OCI-LY7 (cell line): ENCODE data around the gene ACTL7A. TPM values are rescaled to one million over a fixed set of nuclear protein-coding genes. Genes with fewer than 3 reads are reported as not detected.

ENCODE experiments used
- BruUV-seq: library from RNA; stranded (reverse); fragments of 400-500 nt; replicated peaks from 2 replicates; lab custom pipeline; 2021; lab: Mats Ljungman, UMichigan
- CTCF ChIA-PET: fragments of 300-600 bp; sonication (Branson Sonifier 250); formaldehyde crosslinking; loops from one replicate; lab custom pipeline; 2022; ENCODE audit warnings: antibody characterized with exemption; ENCODE audit not compliant: unreplicated experiment; lab: Charles Lee
- POLR2A ChIA-PET: fragments of 300-600 bp; sonication (Branson Sonifier 250); formaldehyde crosslinking; loops from one replicate; lab custom pipeline; 2022; ENCODE audit warnings: antibody characterized with exemption; lab: Charles Lee
- DNase-seq: peaks from one replicate; pipeline ENCODE4 v3.0.0-alpha.2; 2015; ENCODE audit warnings: low spot score
- H2AFZ ChIP-seq: fragments of 200-600 bp; sonication (generic), shearing (Covaris generic); 2 replicates; pipeline ENCODE4 v1.6.1; 2014; ENCODE audit warnings: mild to moderate bottlenecking, antibody characterized with exemption, low read length, moderate library complexity
- H3K27ac ChIP-seq: fragments of 200-600 bp; sonication (generic); 2 replicates; pipeline ENCODE4 v1.5.1; 2014; ENCODE audit warnings: mixed run types, low read depth, mild to moderate bottlenecking, moderate library complexity, low read length, inconsistent platforms; ENCODE audit not compliant: poor library complexity, severe bottlenecking
- H3K36me3 ChIP-seq: fragments of 200-600 bp; sonication (generic); 2 replicates; pipeline ENCODE4 v1.6.1; 2014; ENCODE audit warnings: mild to moderate bottlenecking, antibody characterized with exemption, low read length, moderate library complexity, mixed read lengths; ENCODE audit not compliant: insufficient read depth
- H3K4me1 ChIP-seq: fragments of 200-600 bp; sonication (generic); 2 replicates; pipeline ENCODE4 v1.5.1; 2014; ENCODE audit warnings: mild to moderate bottlenecking, low read length; ENCODE audit not compliant: insufficient read depth, poor library complexity, severe bottlenecking
- H3K4me2 ChIP-seq: fragments of 200-600 bp; sonication (generic); 2 replicates; pipeline ENCODE4 v1.6.1; 2014; ENCODE audit warnings: mild to moderate bottlenecking, low read length
- H3K4me3 ChIP-seq: fragments of 200-600 bp; sonication (generic); 2 replicates; pipeline ENCODE4 v1.5.1; 2014; ENCODE audit warnings: mild to moderate bottlenecking, low read depth, low read length; ENCODE audit not compliant: poor library complexity, severe bottlenecking
- H3K79me2 ChIP-seq: fragments of 200-600 bp; sonication (generic); 2 replicates; pipeline ENCODE4 v1.6.1; 2016; ENCODE audit warnings: low read depth, mild to moderate bottlenecking, low read length, moderate library complexity, mixed read lengths; ENCODE audit not compliant: insufficient read depth
- H3K9me2 ChIP-seq: fragments of 200-600 bp; sonication (generic); 2 replicates; pipeline ENCODE4 v1.6.1; 2016; ENCODE audit warnings: mild to moderate bottlenecking, low read length, mixed read lengths; ENCODE audit not compliant: insufficient read depth
- H3K9me3 ChIP-seq: fragments of 200-600 bp; sonication (generic); 2 replicates; pipeline ENCODE4 v1.6.1; 2014; ENCODE audit warnings: mild to moderate bottlenecking, mixed run types, low read length, mixed read lengths
- H4K20me1 ChIP-seq: fragments of 200-600 bp; sonication (generic); 2 replicates; pipeline ENCODE4 v1.6.1; 2014; ENCODE audit warnings: mild to moderate bottlenecking, antibody characterized with exemption, low read length, moderate library complexity, mixed read lengths; ENCODE audit not compliant: insufficient read depth
- CTCF ChIP-seq: fragments of 200-600 bp; sonication (generic); conservative IDR thresholded peaks from 2 replicates; pipeline ENCODE4 v1.5.1; 2014; ENCODE audit warnings: mild to moderate bottlenecking, antibody characterized with exemption, low read length, moderate library complexity, mixed read lengths
- EZH2phosphoT487 ChIP-seq: fragments of 200-600 bp; sonication (generic); IDR thresholded peaks from 2 replicates; pipeline ENCODE4 v1.6.1; 2018; ENCODE audit warnings: low read depth, borderline replicate concordance, mild to moderate bottlenecking, mixed run types, antibody characterized with exemption, low read length, moderate library complexity, mixed read lengths
- intact Hi-C: fragments of 100-400 bp; cut with micrococcal nuclease; formaldehyde crosslinking; loops from one replicate; pipeline ENCODE4 v1.10.0; 2022; ENCODE audit not compliant: unreplicated experiment
- total RNA-seq, 2 experiments: library from RNA; depleted of rRNA in 1 of 2; stranded (reverse); fragments of >200 nt in 1 of 2; shearing (Covaris generic) in 1 of 2; gene quantifications; 2 replicates each; pipeline ENCODE4 v1.2.3, GENCODE V29; 2014 to 2022

The ACTL7A gene
- total RNA-seq, 2 experiments from 2014 or later, result not detected

DNA sequence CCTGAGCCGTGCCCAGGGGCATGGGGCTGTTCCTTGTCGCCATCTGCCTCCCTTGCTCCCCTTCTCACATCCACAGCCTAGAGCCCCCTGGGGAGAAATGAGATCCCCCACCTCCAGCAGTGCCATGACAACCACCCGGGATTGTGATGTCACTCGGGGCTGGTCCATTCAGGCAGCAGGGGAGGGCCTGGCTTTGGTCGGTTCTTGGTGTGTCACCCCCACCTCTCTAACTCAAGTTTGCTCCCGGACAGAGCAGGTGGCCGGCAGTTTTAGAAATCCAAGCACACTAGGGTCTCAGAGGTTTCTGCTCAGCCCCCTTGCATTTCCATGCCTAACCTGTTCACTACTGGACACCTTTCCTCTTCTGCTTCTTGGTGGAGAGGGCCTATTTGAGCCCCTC lies 6.2 kb upstream of the ACTL7A start, which contains the start of gene ACTL7B:
Gene ACTL7B (minus strand): TSS at position 99 of the 400 bp plus-strand sequence. CDS start 56 bp downstream, at position 43.
- TF ChIP-seq CTCF (no peak), EZH2phosphoT487 (no peak)
- Histone ChIP-seq H3K36me3 (no peaks in the 10 kb centered on the region), H2AFZ (no peak within 1 kb of the TSS), H3K4me1 (no peaks in the 10 kb centered on the region), H3K27ac (no peak within 1 kb of the TSS), H3K79me2 (no peaks in the 10 kb centered on the region), H3K4me2 (no peak within 1 kb of the TSS), H3K9me2 (no peaks in the 10 kb centered on the region), H3K4me3 (no peak within 1 kb of the TSS), H3K9me3 (no peaks in the 10 kb centered on the region), H4K20me1 (no peaks in the 10 kb centered on the region)
- no peak for DNase-seq
- CTCF ChIA-PET, result no interaction called here
- no TSS peak for BruUV-seq
- POLR2A ChIA-PET, result interaction anchor here (1.5 kb wide), 1 partner anchor 29 kb away, joined by 3 read pairs; no protein-coding TSS in a partner anchor
- intact Hi-C loops, result no loop called here

- Histone ChIP-seq H3K79me2 (no peaks in the 10 kb centered on the region), H3K9me2 (no peaks in the 10 kb centered on the region), H3K9me3 (no peaks in the 10 kb centered on the region), H3K36me3 (no peaks in the 10 kb centered on the region), H3K27ac (no peak overlapping the region), H3K4me1 (no peaks in the 10 kb centered on the region), H3K4me2 (no peak overlapping the region), H3K4me3 (no peak overlapping the region), H2AFZ (no peak overlapping the region), H4K20me1 (no peaks in the 10 kb centered on the region)
- DNase-seq, result no peak
- no peak for TF ChIP-seq EZH2phosphoT487
- TF ChIP-seq CTCF, result no peak
- BruUV-seq, result no TSS peak
- POLR2A ChIA-PET, result no interaction called here
- CTCF ChIA-PET, result no interaction called here
- intact Hi-C loops, result no loop called here
These were observed 4.5 kb upstream of the ACTL7A start for GRCh38 chr9:108857572-108857971.

- CTCF ChIA-PET, result no interaction called here
- TF ChIP-seq CTCF, result no peak
- no peak for TF ChIP-seq EZH2phosphoT487
- Histone ChIP-seq H2AFZ (no peak overlapping the region), H3K36me3 (no peaks in the 10 kb centered on the region), H3K27ac (no peak overlapping the region), H3K4me3 (no peak overlapping the region), H4K20me1 (no peaks in the 10 kb centered on the region), H3K4me1 (no peaks in the 10 kb centered on the region), H3K79me2 (no peaks in the 10 kb centered on the region), H3K9me3 (no peaks in the 10 kb centered on the region), H3K4me2 (no peak overlapping the region), H3K9me2 (no peaks in the 10 kb centered on the region)
- no peak for DNase-seq
- intact Hi-C loops, result no loop called here
- BruUV-seq, result no TSS peak
- POLR2A ChIA-PET, result no interaction called here
These were observed 2.5 kb upstream of the ACTL7A start for GRCh38 chr9:108859459-108860114.
